GM19239 (cell line): Measurements from ENCODE around the gene SKOR2.
"Not testable (repeated sequence)": the region's sequence is repeated elsewhere in the genome, so short reads cannot be mapped to it uniquely, and the experiment has no call there.

Experiments
- DNase-seq: peaks from one replicate; pipeline ENCODE4 v3.0.0; 2011; ENCODE audit warnings: low spot score; ENCODE audit not compliant: insufficient read length
- FAIRE-seq: peaks from 2 replicates; lab custom pipeline; 2011; peaks lifted over from hg19 to GRCh38; lab: Jason Lieb, UNC

Gene SKOR2

DNA sequence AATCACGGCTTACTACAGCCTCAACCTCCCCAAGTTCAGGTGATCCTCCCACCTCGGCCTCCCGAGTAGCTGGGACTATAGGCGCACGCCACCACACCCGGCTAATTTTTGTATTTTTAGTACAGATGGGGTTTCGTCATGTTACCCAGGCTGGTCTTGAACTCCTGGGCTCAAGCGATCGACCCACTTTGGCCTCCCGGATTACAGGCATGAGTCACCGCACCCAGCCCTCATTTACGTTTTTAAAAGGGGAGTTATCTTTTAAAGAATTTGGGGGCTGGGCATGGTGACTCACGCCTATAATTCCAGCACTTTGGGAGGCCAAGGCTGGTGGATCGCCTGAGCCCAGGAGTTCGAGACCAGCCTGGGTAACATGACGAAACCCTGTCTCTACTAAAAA, 93.1 kb downstream of the SKOR2 start:
- DNase-seq, FAIRE-seq: not testable (repeated sequence)
